ENCODE data around the gene ATP6V0E1.

The ATP6V0E1 gene

DNA sequence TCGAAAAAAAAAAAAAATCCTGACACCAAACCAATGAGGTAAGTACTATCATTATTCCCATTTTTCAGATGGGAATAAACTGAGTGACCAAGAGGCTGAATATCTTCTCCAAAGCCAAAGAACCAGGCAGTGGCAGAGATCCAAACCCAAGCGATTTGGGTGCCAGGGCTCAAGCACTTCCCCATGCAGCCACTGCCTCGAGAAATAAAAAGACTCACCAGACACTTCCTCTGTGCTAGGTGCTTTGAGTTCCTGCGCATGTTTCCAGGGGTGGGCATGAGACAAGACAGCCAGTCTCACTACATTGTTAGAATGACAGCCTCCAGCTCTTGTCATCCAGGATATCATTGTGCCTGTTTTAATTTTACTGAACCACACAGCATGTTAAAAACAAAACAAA, 26.6 kb upstream of the ATP6V0E1 start:
- no peak for DNase-seq (ENCODE audit: low spot score)

DNA sequence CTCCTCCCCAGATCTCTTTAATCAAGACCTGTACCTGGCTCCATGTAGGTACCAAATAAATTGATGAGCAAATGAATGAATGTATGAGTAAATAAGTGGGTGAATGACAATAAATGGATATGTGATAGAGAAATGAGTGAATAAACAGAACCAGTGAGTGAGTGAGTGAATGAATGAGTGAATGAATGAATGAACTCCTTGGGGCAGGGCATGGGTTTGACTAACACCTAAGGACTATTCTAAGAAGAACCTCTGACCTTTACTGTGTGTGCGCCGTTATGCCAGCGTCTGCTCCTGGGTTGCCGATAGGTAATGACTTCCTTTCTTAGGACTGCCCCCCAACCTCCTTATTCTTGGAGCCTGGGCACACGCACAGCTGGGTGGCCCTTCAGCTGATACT, 26.1 kb upstream of the ATP6V0E1 start:
- no peak for DNase-seq (ENCODE audit: low spot score)

DNA sequence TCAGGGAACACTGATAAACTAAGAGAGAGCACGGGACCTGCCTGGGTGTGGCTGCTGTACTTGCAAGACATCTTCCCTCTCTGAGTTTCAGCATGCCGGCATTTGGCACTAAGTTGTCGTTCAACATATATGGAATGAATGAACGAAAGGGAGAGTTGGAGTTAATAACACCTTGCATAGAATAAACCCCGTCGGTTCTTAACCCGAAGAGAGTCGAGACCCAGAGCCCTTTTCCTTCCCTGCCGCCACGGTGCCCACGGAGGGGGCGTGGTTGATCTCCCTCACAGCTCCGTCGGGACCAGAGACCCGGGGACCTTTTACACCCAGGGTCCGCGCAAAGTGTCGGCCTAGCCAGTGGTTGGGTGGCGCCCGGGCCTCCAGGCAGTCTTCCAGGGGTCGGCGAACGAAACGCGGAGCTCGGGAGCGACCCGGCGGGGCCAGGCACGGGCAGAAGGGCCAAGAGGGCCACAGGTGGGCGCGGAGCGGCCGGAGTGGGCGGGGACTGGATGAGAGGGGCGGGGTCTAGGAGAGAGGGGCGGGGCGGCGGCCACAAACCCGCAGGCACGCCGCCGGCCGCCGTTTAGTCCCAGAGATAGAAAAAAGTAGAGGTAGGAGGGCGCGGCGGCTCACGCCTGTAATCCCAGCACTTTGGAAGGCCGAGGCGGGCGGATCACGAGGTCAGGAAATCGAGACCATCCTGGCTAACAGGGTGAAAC, 25.1 kb upstream of the ATP6V0E1 start:
- peak; percentile 35 for DNase-seq (ENCODE audit: low spot score)

DNA sequence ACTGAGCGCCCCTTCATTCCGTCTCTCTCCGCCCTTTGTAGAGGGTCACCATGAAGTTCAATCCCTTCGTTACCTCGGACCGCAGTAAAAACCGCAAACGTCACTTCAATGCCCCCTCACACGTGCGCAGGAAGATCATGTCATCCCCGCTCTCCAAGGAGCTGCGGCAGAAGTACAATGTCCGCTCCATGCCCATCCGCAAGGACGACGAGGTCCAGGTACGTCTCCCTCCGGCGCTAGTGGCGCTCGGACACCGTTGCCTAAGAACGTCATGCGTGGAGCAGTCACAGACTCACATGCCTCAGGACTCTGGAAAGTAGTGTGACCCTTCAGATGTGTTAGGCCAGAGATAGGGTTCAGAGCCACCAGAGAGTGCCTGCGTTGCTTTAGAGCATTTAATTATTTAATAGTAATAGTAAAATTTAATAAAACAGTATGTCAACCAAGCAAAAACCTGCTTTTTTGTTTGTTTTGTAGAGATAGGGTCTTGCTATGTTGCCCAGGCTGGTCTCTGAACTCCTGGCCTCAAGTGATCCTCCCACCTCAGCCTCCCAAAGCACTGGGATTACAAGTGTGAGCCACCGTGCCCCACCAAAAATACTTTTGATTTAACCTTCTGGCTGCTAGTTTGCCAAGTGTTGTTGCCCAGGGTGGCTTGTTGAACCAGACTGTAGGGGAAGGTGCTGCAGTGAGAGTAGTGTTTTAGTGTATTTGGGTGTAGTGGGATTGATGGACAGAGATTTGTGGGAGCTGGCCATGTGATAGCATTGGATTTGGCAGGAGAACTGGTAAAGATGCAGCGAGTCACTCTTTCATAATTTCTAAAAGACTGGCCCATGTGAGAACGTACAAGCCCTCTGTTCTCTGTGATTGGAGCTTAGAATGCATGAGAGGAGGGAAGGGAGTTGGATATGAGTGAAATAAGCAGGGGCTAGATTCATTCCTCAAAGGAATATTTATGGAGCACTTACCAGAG, 23.5 kb upstream of the ATP6V0E1 start:
- DNase-seq (ENCODE audit: low spot score): no peak

DNA sequence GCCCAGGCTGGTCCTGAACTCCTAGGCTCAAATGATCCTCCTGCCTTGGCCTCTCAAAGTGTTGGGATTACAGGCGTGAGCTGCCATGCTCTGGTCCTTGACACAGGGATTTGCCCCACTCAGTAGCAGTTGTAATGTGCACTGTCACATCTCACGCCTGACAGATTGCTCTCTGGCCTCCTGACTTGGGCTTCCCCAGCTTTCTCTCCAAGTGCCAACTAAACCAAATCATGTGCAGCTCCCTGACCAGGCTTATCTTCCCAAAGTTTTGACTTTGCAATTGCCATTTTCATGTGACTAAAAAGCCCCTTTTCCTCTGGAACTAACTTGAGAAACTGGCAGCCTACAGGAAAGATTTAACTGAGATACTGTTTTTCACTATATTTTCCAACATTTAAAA, 13.7 kb upstream of the ATP6V0E1 start:
- DNase-seq (ENCODE audit: low spot score): no peak

DNA sequence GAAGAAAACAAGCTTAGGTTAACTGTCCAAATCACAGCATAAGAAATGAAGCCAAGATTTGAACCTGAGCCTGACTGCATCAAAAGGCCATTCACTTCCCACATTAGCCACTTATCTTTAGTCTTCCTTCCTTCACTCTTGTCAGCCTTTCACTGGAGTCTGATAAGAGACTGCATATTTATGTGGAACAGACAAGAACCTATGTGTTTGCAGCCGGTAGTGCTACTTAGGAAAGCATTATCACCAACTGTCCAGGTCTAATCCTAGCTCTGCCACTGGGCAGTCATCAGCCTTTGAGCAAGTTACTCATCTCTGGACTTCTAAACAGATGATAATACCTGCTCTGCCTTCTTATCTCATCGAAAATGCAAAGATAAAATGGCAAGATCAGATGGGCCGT, 12.1 kb upstream of the ATP6V0E1 start:
- DNase-seq (ENCODE audit: low spot score): peak; percentile 25

DNA sequence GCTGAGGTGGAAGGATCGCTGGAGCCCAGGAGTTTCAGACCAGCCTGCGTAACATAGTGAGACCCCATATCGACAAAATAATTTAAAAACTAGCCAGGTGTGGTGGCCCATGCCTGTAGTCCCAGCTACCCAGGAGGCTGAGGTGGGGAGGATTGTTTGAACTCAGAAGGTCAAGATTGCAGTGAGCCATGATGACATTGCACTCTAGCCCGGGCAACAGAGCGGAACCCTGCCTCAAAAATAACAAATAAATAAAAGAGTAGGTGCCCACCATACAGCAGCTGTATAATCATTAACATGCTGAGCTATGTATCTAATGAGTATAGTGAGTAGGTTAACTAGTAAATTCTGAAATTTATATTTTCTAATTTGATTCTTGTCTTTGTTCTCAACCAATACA, 11.0 kb upstream of the ATP6V0E1 start:
- DNase-seq (ENCODE audit: low spot score): no peak

DNA sequence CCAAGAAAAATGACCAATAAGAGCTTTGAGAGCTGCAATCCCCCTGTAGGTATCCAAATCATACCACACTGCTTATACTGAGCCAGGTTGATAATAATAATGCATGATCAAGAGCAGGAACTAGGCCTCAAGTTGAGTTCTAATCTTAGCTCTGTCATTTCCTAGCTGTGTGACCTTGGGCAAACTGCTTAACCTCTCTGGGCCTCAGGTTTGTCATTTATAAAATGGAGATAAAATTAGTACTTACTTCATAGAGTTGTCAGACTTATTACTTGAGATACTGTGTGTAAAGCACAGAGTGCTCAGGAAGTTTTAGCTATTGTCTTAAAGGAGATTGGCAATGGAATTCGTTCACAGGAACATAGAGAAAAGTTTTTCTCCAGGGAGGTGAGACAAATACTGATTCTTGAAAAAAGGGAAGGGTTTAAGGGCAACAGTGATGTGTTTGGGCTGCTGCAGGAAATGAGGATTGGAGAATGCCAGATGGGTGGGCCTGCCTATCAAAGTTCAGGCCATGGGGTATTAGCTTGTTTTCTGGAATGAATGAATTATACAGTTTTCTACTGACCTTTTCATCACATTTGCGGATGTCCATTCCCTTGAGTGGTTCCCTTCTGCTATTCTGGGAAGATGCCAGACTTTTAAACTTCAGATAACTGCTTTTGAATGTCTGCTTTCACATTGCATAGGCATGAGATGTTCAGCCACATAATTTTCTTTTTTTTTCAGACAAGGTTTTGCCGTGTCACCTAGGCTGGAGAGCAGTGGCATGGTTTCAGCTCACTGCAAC, 10.2 kb upstream of the ATP6V0E1 start:
- DNase-seq (ENCODE audit: low spot score): peak; percentile 71

DNA sequence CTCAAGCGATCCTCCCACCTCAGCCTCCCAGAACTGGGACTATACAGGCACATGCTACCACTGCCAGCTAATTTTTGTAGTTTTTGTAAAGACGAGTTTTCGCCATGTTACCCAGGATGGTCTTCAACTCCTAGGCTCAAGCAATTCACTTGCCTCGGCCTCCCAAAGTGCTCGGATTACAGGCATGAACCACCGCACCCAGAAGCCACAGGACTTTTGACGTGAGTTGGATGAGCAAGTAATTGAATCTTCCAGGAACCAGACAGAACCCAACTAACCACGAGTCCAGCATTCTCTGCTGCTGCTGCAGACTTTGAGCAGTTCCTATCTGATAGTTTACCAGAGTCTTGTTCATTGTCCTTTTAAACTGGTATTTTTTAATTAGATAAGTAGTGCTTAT, 9.6 kb upstream of the ATP6V0E1 start:
- no peak for DNase-seq (ENCODE audit: low spot score)

DNA sequence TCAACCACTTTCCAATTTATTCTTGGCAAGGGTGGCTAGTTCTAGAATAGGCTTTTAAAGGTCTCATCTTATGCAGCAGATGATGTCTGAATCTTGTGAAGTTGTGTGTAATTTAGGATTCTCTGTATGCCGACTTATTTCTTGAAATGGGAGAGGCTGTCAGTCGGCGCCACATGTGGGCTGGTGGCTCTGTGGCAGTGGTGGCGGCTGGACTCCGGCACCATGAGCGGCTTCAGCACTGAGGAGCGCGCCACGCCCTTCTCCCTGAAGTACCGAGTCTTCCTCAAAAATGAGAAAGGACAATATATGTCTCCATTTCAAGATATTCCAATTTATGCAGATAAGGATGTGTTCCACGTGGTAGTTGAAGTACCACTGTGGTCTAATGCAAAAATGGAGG, 8.3 kb upstream of the ATP6V0E1 start:
- DNase-seq (ENCODE audit: low spot score): no peak

DNA sequence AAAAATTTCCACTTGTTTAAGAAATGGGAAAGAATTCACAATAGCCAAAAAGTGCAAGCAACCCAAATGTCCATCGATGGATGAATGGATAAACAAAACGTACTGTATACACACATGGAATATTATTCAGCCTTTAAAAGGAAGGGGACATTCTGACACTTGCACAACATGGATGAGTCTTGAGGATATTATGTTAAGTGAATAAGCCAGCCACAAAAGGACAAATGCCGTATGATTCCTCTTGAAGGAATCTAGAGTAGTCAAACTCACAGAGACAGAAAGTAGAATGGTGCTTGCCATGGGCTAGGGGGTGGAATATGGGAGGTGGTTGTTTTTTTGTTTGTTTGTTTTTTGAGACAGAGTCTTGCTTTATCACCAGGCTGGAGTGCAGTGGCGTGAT, 3.8 kb upstream of the ATP6V0E1 start:
- DNase-seq (ENCODE audit: low spot score): no peak

DNA sequence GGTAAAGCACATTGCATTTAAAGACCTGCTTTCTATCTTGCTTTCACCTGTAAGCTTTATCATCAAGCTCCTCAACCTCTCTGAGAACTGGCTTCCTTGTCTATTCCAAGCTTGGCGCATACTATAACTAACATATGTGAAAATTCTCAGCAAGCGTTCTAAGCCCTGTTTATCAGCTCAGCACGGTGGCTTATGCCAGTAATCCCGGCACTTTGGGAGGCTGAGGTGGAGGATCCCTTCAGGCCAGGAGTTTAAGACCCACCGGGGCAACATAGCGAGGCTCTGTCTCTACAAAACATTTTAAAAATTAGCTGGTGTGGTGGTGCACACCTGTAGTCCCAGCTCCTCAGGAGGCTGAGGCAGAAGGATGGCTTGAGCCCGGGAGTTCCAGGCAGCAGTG, 1.6 kb upstream of the ATP6V0E1 start:
- DNase-seq (ENCODE audit: low spot score): no peak

DNA sequence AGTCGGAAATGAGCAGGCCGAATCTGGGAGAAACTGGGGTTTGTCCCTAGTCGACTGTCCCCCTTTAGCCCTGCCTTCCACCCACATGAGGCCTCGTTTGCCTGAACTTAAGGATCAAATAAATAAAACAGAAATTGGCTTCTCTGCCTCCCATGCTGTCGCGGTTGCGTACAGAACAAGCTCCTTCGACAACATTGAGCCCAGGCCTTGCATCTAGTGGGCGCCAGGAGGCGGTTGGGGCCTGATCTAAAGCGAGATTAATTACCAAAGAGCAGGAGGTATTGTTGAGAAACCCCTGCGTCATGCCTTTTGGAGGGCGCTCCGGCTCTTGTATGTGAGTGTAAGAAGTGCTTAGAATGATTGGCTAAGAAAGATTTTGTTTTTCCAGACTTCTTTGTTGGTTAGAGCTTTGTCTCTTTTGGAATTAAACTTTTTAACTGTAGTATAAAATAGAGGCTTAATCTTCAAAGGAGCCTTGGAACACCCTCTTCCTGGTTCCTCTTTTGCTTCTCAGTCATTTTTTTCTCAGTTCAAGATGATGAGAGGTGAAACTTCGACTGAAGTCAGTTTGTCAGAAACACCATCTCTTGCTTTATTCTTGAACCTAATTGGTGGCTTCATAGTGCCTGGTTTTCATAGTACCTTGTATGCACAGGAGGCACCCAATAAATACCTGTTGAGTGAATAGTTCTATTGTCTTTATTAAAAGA, 828 bp downstream of the ATP6V0E1 start:
- peak; percentile 32 for DNase-seq (ENCODE audit: low spot score)

DNA sequence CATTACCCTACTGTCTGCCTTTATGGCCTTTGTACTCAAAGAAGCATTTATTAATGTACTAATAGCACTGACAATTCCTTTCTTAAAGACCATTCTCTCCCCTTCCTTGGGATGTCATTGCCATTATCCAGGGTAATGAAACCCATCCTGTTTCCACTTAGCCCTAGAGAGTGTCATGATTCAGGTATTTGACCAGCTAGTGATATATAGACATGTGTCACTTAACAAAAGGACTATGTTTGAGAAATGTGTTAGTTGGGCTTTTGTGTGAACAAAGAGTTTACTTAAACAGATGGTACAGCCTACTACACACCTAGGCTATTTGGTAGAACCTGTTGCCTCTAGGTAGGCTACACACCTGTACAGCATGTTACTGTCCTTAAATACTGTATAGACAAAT, 2.0 kb downstream of the ATP6V0E1 start:
- DNase-seq (ENCODE audit: low spot score): no peak

DNA sequence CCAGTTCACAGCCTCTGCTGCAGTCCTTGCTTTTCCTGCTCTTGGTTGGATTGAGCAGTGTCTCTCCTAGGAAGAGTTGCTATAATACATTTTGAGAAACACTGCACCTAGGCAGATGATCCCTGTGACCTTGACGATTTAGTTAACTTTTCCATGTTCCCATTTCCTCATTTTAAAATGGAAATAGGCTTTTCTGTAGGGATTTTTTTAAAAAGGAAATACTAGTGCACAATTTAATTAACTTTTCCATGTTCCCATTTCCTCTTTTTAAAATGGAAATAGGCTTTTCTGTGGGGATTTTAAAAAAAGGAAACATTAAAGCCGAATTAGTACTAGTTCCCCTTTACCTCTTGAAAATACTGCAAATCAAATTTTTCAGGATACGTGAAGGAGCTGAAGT, 4.7 kb downstream of the ATP6V0E1 start:
- no peak for DNase-seq (ENCODE audit: low spot score)

DNA sequence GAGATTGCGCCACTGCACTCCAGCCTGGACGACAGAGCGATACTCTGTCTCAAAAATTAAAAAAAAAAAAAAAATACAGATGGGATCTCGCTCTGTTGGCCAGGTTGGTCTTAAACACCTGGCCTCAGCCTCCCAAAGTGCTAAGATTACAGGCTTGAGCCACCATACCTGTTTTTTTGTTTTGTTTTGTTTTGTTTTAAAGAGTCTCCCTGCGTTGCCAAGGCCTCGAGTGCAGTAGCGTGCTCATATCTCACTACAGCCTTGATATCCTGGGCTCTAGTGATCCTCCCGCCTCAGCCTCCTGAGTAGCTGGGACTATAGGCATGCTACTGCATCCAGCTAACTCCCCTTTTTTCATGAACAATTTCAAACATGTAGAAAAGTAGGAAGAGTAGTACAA, 7.2 kb downstream of the ATP6V0E1 start:
- no peak for DNase-seq (ENCODE audit: low spot score)

DNA sequence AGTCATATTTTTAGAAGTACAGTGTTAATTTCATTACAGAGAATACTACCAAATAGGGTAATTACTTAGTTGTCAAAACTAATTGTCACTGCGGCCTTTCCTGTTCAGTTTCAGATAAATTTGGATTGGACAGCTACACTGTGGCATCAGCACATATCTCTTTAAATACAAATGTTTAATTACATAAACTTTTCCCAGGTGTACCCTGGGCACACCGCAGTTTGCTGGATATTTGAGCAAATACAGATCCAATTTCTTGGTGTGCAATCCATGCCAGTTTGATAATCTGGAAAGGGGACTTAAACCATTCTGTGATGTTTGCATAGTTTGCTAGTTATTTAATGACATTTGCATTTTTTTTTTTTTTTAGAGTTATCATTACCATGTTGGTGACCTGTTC, 10.8 kb downstream of the ATP6V0E1 start:
- DNase-seq (ENCODE audit: low spot score): no peak

DNA sequence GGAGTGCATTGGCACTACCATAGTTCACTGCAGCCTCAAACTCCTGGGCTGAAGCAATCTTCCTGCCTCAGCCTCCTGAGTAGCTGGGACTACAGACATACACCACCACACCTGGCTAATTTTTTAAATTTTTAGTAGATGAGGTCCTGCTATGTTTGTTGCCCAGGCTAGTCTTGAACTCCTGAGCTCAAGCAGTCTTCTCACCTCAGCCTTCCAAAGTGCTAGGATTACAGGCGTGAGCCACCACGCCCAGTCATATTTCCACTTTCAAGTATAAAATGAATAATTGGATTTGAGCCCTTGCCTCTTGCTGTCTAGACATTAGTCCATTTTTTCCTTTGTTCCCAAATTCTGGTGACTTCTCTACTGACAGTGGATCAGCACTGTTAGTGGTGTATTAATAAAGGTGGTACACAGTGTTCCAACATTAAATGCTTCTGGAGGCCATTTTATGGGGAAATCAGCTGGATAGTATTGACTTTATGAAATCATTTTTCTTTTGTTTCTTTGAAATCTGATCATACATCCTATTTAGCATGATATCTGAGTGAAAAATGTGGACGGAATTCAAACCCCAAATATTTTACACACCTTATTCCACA, 15.9 kb downstream of the ATP6V0E1 start:
- no peak for DNase-seq (ENCODE audit: low spot score)

DNA sequence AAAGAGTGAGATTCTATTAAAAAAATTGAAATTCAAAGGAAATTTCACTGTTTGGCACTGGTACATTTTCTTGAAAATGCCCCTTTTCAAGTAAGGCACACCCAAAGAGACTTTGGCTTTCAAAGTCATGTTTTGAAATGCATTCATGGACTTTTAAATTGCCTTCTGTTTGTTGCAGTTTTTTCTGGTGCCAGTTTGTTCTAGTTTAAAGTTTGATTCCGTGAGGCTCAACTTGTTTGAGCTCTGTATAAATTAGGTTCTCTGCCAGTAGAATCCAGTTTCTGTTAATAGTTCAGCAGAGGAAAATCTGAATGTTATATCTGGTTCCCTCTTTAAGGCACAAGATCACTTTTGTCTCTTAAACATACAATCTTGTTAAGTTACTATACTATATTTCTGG, 16.4 kb downstream of the ATP6V0E1 start:
- DNase-seq (ENCODE audit: low spot score): no peak

DNA sequence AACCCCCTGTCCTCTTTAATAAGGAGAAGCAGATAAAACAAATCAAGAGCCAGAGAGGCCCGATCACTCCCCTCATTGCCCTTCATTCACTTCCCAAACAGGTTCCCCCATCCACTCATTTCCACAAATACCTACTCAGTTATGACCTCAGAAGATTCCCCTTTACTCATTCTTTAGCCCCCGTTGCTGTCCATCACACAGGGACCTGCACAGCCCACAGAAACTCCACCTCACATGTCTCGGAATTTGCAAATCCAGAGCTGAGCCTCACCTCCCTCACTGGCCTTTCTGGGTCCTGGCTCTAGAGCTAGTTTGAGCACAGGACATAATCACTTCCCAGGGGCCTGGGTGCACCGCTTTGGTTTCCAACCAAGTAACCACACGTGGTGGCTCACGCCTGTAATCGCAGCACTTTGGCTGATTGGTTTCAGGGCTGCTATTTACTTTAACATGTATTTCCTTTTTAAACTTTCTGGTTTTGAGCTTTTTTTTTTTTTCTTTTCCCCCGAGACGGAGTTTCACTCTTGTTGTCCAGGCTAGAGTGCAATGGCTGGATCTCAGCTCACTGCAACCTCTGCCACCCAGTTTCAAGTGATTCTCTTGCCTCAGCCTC, 17.8 kb downstream of the ATP6V0E1 start:
- no peak for DNase-seq (ENCODE audit: low spot score)

DNA sequence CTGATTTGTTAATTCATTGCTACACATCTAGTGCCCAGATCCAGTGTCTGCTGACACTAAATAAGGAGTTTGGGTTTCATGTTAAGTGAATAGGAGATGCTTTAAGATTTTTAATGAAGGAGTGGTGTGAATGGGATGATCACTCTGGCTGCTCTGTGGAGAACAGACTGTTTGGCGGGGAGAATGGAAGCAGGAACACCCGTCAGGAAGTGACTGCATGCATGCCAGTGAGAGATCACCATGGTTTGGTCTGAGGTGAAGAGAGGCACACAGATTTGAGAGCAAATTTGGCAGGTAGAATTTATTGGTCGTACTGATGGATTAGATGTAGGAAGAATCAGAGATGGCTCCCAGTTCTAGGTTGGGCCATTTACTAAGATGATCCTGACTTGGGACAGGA, 19.8 kb downstream of the ATP6V0E1 start:
- DNase-seq (ENCODE audit: low spot score): no peak

All from COLO829 (cell line).